GM13977 (cell line): ENCODE measurements around the gene NUCB2.

ENCODE experiments used
- DNase-seq: peaks from one replicate; pipeline ENCODE4 v3.0.0; 2012; ENCODE audit warnings: low spot score
- CTCF ChIP-seq: IDR thresholded peaks from 2 replicates; pipeline ENCODE4 v1.5.1; 2012; ENCODE audit warnings: mild to moderate bottlenecking, control low read depth; ENCODE audit not compliant: insufficient read depth; ENCODE audit errors: extremely low read depth, missing control alignments
- in situ Hi-C: fragments of 300-500 bp; cut with MboI; formaldehyde crosslinking; loops from one replicate; pipeline ENCODE4 v1.12.0; 2022; ENCODE audit warnings: low sequenced_read_pairs, low pct_unique_long_range_greater_than_20kb, mixed read lengths, inconsistent platforms; ENCODE audit not compliant: unreplicated experiment

Gene NUCB2

DNA sequence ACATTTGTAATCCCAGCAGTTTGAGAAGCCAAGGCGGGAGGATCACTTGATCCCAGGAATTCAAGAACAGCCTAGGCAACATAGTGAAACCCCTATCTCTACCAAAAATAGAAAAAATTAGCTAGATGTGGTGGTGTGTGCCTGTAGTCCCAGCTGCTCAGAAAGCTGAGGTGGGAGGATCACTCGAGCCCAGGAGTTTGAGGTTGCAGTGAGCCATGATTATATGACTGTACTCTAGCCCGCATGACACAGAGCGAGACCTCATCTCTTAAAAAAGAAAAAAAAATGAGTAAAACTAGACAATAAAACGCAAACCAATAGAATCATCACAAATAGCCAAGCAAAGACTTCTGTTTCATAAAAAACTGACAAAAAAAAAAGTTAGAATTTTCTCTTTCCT is 21.8 kb downstream of the NUCB2 start:
- peak; percentile 20 for DNase-seq
- no peak for TF ChIP-seq CTCF
- in situ Hi-C loops, result no loop called here

DNA sequence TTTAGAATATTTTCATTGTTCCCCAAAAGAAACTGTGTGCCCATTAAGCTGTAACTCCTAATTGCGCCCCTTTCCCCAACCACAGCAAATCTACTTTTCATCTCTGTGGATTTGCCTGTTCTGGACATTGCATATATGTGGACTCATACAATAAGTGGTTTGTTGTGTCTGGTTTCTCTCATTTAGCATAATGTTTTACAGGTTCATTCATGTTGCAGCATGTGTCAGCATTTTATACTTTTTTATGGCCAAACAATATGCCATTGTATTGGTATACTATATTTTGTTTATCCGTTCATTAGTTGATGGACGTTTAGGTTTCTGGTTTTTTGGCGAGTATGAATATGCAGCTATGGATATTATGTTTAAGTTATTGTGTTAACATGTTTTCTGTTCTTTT is 23.8 kb downstream of the NUCB2 start:
- DNase-seq, result no peak
- in situ Hi-C loops, result no loop called here
- no peak for TF ChIP-seq CTCF

DNA sequence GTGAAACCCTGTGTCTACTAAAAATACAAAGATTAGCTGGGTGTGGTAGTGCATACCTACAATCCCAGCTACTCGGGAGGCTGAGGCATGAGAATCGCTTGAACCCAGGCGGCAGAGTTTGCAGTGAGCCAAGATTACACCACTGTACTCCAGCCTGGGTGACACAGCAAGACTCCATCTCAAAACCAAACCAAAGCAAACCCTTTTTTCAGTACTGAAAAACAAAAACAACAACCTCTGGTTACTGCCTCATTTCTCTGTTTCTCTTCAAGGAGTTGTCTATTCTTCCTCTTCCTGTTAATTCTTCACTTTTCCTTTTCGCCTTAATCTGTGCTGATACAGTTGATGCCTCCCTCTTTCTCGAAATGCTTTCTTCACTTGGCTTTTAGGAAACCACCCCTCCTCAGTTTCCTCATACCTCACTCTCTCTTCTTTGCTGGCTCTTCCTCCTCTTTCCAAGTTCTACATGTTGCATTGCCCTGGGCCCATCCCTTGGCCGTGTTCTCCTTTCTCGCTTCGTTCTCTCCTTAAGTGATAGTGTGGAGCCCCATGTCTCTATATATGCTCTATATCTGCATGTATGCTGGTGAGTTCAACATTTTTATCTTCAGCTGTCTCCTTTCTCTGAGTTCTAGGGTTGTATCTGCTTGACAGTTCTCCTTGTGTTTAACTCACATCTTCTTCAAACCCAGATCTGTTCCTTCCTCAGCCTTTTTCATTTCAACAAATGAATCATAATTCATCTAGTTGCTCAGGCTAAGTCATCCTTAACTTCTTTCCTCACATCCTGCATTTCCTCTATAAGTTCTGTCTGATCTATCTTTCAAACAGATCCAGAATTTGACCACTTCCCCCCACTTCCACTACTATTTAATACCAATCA is 37.1 kb downstream of the NUCB2 start:
- in situ Hi-C loops, result no loop called here
- DNase-seq, result no peak
- TF ChIP-seq CTCF, result no peak

DNA sequence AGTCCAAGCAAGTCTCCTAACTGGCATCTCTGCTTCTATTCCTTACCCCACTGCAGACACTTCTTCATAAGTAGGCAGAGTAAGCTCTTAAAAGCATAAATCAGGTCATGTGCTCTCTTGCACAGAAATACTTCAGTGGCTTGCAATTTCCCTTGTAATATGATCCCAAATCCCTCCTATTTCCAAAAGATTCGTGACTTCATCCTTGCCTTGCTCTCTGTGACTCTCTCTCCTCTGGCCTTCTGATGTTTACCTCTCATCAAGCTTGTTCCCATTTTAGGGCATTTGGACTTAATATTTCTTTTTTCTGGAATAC is 37.7 kb downstream of the NUCB2 start:
- DNase-seq, result no peak
- TF ChIP-seq CTCF, result no peak

GRCh38 chr11:17314904-17315426 is 38.4 kb downstream of the NUCB2 start:
- TF ChIP-seq CTCF, result no peak
- no peak for DNase-seq
- in situ Hi-C loops, result no loop called here

More for the DNA sequence above, 37.7 kb downstream of the NUCB2 start:
- in situ Hi-C loops, result no loop called here

DNA sequence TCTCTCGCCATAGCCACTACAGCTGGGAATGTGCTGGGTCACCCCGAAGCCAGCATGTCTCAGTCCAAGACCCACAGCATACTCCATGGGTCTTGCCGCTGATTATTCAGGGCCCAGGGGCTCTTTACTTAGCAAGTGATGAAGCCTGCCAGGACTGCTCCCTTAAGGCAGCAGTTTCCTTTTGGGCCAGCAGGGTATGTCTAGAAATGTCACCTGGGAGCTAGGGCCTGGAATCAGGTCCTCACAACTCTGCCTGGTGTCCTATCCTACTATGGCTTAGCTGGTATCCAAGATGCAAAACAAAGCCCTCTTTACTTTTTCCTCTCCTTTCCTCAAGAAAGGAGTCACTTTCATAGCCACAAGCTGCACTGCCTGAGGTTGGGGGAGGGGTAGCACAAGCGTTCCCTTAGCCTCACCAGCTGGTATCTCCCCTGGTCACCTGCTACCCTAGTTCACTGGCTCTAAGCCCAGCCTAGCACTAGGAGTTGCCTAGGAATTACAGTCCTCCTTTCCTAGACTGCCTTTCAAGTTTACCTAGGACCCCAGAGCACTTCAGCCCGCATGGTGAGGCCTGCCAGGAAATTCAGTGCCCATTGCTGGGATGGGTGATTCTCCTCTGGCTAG is 52.4 kb downstream of the NUCB2 start:
- in situ Hi-C loops, result no loop called here
- no peak for TF ChIP-seq CTCF
- no peak for DNase-seq
